PC-9 (cell line): ENCODE data around the gene HS6ST3. TPM values are rescaled to one million over a fixed set of nuclear protein-coding genes. Genes with fewer than 3 reads are reported as not detected.
A peak's percentile ranks its signal among the peaks of the same experiment; 100 is the strongest.

ENCODE experiments used
- BruUV-seq: library from RNA; stranded (reverse); fragments of 400-500 nt; replicated peaks from 2 replicates; lab custom pipeline; 2021; lab: Mats Ljungman, UMichigan
- CTCF ChIA-PET: fragments of 300-600 bp; sonication (Branson Sonifier 250); formaldehyde crosslinking; loops from one replicate; lab custom pipeline; 2022; ENCODE audit warnings: antibody characterized with exemption; lab: Charles Lee
- POLR2A ChIA-PET: fragments of 300-600 bp; sonication (Branson Sonifier 250); formaldehyde crosslinking; loops from one replicate; lab custom pipeline; 2022; ENCODE audit warnings: antibody characterized with exemption; ENCODE audit not compliant: unreplicated experiment; lab: Charles Lee
- DNase-seq, 2 experiments: peaks; one replicate each; pipeline versions ENCODE4 v3.0.0 to v3.0.0-alpha.2; 2015 to 2022; ENCODE audit warnings: mixed read lengths in 1 of 2
- H2AFZ ChIP-seq: fragments of 200-600 bp; sonication (generic); 2 replicates; pipeline ENCODE4 v1.8.1; 2017; ENCODE audit warnings: antibody characterized with exemption
- H3F3A ChIP-seq: fragments of 200-600 bp; sonication (generic); 2 replicates; pipeline ENCODE4 v1.8.1; 2017; ENCODE audit warnings: antibody characterized with exemption, mild to moderate bottlenecking, low read depth; ENCODE audit not compliant: insufficient read depth
- H3K27ac ChIP-seq: fragments of 200-600 bp; sonication (generic); 2 replicates; pipeline ENCODE4 v1.6.1; 2016; ENCODE audit warnings: mixed run types
- H3K27me3 ChIP-seq: fragments of 200-600 bp; sonication (generic); 2 replicates; pipeline ENCODE4 v1.6.1; 2016; ENCODE audit warnings: low read depth, mixed run types; ENCODE audit not compliant: insufficient read depth
- H3K36me3 ChIP-seq: fragments of 200-600 bp; sonication (generic); 2 replicates; pipeline ENCODE4 v1.6.1; 2016; ENCODE audit warnings: low read depth, mixed run types
- H3K4me1 ChIP-seq: fragments of 200-600 bp; sonication (generic); replicated peaks from 2 replicates; pipeline ENCODE4 v1.6.1; 2016; ENCODE audit warnings: mixed run types; ENCODE audit not compliant: insufficient read depth
- H3K4me2 ChIP-seq: fragments of 200-600 bp; sonication (generic); 2 replicates; pipeline ENCODE4 v1.6.1; 2017; ENCODE audit warnings: mixed run types
- H3K4me3 ChIP-seq: fragments of 200-600 bp; sonication (generic); 2 replicates; pipeline ENCODE4 v1.6.1; 2016; ENCODE audit warnings: mixed run types
- H3K79me2 ChIP-seq: fragments of 200-600 bp; sonication (generic); 2 replicates; pipeline ENCODE4 v1.6.1; 2017; ENCODE audit warnings: low read depth, mixed run types
- H3K9me2 ChIP-seq: fragments of 200-600 bp; sonication (generic); 2 replicates; pipeline ENCODE4 v1.8.1; 2017; ENCODE audit warnings: mild to moderate bottlenecking; ENCODE audit not compliant: insufficient read depth
- H3K9me3 ChIP-seq: fragments of 200-600 bp; sonication (generic); 2 replicates; pipeline ENCODE4 v1.8.1; 2016; ENCODE audit warnings: low read depth; ENCODE audit not compliant: insufficient read depth
- H4K20me1 ChIP-seq: fragments of 200-600 bp; sonication (generic); 2 replicates; pipeline ENCODE4 v1.8.1; 2017; ENCODE audit not compliant: insufficient read depth
- CTCF ChIP-seq: fragments of 200-600 bp; sonication (generic); conservative IDR thresholded peaks from 2 replicates; pipeline ENCODE4 v1.6.1; 2017; ENCODE audit warnings: mixed run types, antibody characterized with exemption, mild to moderate bottlenecking, moderate library complexity
- EZH2 ChIP-seq: fragments of 200-600 bp; sonication (generic); IDR thresholded peaks from 2 replicates; pipeline ENCODE4 v1.8.0; 2017; ENCODE audit warnings: antibody characterized with exemption, low read depth
- intact Hi-C: fragments of 100-400 bp; cut with micrococcal nuclease; formaldehyde crosslinking; loops from one replicate; pipeline ENCODE4 v1.10.0; 2022; ENCODE audit not compliant: unreplicated experiment
- total RNA-seq: library from RNA; stranded (reverse); gene quantifications from 2 replicates; pipeline ENCODE4 v1.2.3, GENCODE V29; 2021

The HS6ST3 gene
- total RNA-seq, 1 experiment from 2014 or later, result not detected

- CTCF ChIA-PET, result no interaction called here
- intact Hi-C loops, result no loop called here
Measured at GRCh38 chr13:96086736-96087135, 3.2 kb upstream of the HS6ST3 start.

GRCh38 chr13:96089139-96089538 lies 768 bp upstream of the HS6ST3 start:
- intact Hi-C loops, result no loop called here
- Histone ChIP-seq H3K9me2 (no peaks in the 10 kb centered on the region), H3K79me2 (no peaks in the 10 kb centered on the region), H3K27ac (no peak overlapping the region), H3K4me2 (peak overlapping the region; percentile 96), H4K20me1 (no peaks in the 10 kb centered on the region), H3K4me3 (peak overlapping the region; percentile 62; the same call in 1 of the 2 replicates), H3F3A (no peaks in the 10 kb centered on the region), H3K27me3 (peaks cover 35% of the 10 kb centered on the region), H3K4me1 (no peaks in the 10 kb centered on the region), H3K9me3 (no peaks in the 10 kb centered on the region), H2AFZ (no peak overlapping the region; the same call in 1 of the 2 replicates), H3K36me3 (no peaks in the 10 kb centered on the region)
- BruUV-seq, result no TSS peak
- no peak for DNase-seq
- no peak for TF ChIP-seq CTCF
- TF ChIP-seq EZH2, result no peak
- ChIA-PET POLR2A (interaction anchor here (0.6 kb wide), 1 partner anchor 1597 kb away, joined by 3 read pairs; no protein-coding TSS in a partner anchor), CTCF (no interaction called here)

More at GRCh38 chr13:96086736-96087135, 3.2 kb upstream of the HS6ST3 start:
- Histone ChIP-seq H2AFZ (no peak overlapping the region), H3K4me1 (no peaks in the 10 kb centered on the region), H3K4me2 (no peak overlapping the region), H3K4me3 (no peak overlapping the region), H3K27ac (no peak overlapping the region), H3K27me3 (peaks cover 31% of the 10 kb centered on the region), H3K36me3 (no peaks in the 10 kb centered on the region), H3K9me3 (no peaks in the 10 kb centered on the region), H3K79me2 (no peaks in the 10 kb centered on the region), H4K20me1 (no peaks in the 10 kb centered on the region), H3K9me2 (no peaks in the 10 kb centered on the region), H3F3A (no peaks in the 10 kb centered on the region)
- no peak for TF ChIP-seq CTCF
- no peak for TF ChIP-seq EZH2
- BruUV-seq, result no TSS peak
- no peak for DNase-seq
- POLR2A ChIA-PET, result no interaction called here

GRCh38 chr13:96090240-96091101 lies 564 bp downstream of the HS6ST3 start:
- intact Hi-C loops, result no loop called here
- H3K27me3 ChIP-seq, result peaks cover 35% of the 10 kb centered on the region
- H2AFZ ChIP-seq, result no peak overlapping the region
- BruUV-seq, result no TSS peak
- H3K4me2 ChIP-seq, result peak overlapping the region; percentile 96
- peak in 1 of 2 experiments; percentile 0 for DNase-seq
- no peak for TF ChIP-seq EZH2
- TF ChIP-seq CTCF, result no peak
- H3F3A ChIP-seq, result no peaks in the 10 kb centered on the region
- no peaks in the 10 kb centered on the region for H3K9me3 ChIP-seq
- POLR2A ChIA-PET, result no interaction called here
- H3K9me2 ChIP-seq, result no peaks in the 10 kb centered on the region
- H3K4me1 ChIP-seq, result no peaks in the 10 kb centered on the region
- H4K20me1 ChIP-seq, result no peaks in the 10 kb centered on the region
- no peaks in the 10 kb centered on the region for H3K79me2 ChIP-seq
- H3K27ac ChIP-seq, result no peak overlapping the region
- H3K4me3 ChIP-seq, result peak overlapping the region; percentile 62; the same call in 1 of the 2 replicates
- no peaks in the 10 kb centered on the region for H3K36me3 ChIP-seq
- CTCF ChIA-PET, result no interaction called here
